Loucy (cell line): ENCODE results near the gene WDR45B.

Source experiments
- H2AFZ ChIP-seq: fragments of 200-600 bp; sonication (generic); 2 replicates; pipeline ENCODE4 v1.6.0; 2016; ENCODE audit warnings: antibody characterized with exemption, mild to moderate bottlenecking, low read length, moderate library complexity
- H3F3A ChIP-seq: fragments of 200-600 bp; 2 replicates; pipeline ENCODE4 v1.6.0; 2016; ENCODE audit warnings: antibody characterized with exemption, low read depth, mild to moderate bottlenecking
- H3K27me3 ChIP-seq: fragments of 200-600 bp; sonication (generic); 2 replicates; pipeline ENCODE4 v1.6.1; 2014; ENCODE audit warnings: low read length, mild to moderate bottlenecking; ENCODE audit not compliant: insufficient read depth, poor library complexity, severe bottlenecking
- H3K36me3 ChIP-seq: fragments of 200-600 bp; sonication (generic); 2 replicates; pipeline ENCODE4 v1.6.1; 2016; ENCODE audit warnings: low read length; ENCODE audit not compliant: insufficient read depth
- H3K4me1 ChIP-seq: fragments of 200-600 bp; sonication (generic); 2 replicates; pipeline ENCODE4 v1.5.1; 2014; ENCODE audit warnings: low read length, mild to moderate bottlenecking; ENCODE audit not compliant: insufficient read depth, poor library complexity, severe bottlenecking
- H3K4me2 ChIP-seq: fragments of 200-600 bp; sonication (generic); 2 replicates; pipeline ENCODE4 v1.6.0; 2014; ENCODE audit warnings: antibody characterized with exemption, low read length, low read depth, mild to moderate bottlenecking; ENCODE audit not compliant: poor library complexity, severe bottlenecking
- H3K4me3 ChIP-seq: fragments of 200-600 bp; sonication (generic); 2 replicates; pipeline ENCODE4 v1.5.1; 2014; ENCODE audit warnings: low read length, mild to moderate bottlenecking, mixed read lengths; ENCODE audit not compliant: poor library complexity, severe bottlenecking
- H3K79me2 ChIP-seq: fragments of 200-600 bp; sonication (generic); 2 replicates; pipeline ENCODE4 v1.6.1; 2014; ENCODE audit warnings: low read length; ENCODE audit not compliant: insufficient read depth
- H3K9ac ChIP-seq: fragments of 200-600 bp; sonication (generic); 2 replicates; pipeline ENCODE4 v1.6.0; 2014; ENCODE audit warnings: mild to moderate bottlenecking, low read depth, low read length, moderate library complexity; ENCODE audit not compliant: poor library complexity, severe bottlenecking
- H3K9me2 ChIP-seq: fragments of 200-600 bp; sonication (generic); replicated peaks from 2 replicates; pipeline ENCODE4 v1.6.1; 2016; ENCODE audit warnings: low read depth, low read length, mixed read lengths
- H3K9me3 ChIP-seq: fragments of 200-600 bp; sonication (generic); 2 replicates; pipeline ENCODE4 v1.6.1; 2014; ENCODE audit warnings: mild to moderate bottlenecking, antibody characterized with exemption, low read length, low read depth; ENCODE audit not compliant: insufficient read depth
- H4K20me1 ChIP-seq: fragments of 200-600 bp; sonication (generic); 2 replicates; pipeline ENCODE4 v1.6.0; 2014; ENCODE audit warnings: antibody characterized with exemption, low read length, mild to moderate bottlenecking; ENCODE audit not compliant: insufficient read depth, poor library complexity, severe bottlenecking
- EZH2phosphoT487 ChIP-seq: fragments of 200-600 bp; IDR thresholded peaks from 2 replicates; pipeline ENCODE4 v1.6.1; 2018; ENCODE audit warnings: antibody characterized with exemption, mild to moderate bottlenecking, moderate library complexity, borderline replicate concordance
- TF ChIP-seq, protein P1 (sequence below): fragments of 200-600 bp; sonication (generic); conservative IDR thresholded peaks from 2 replicates; pipeline ENCODE4 v1.5.1; 2014; ENCODE audit warnings: mild to moderate bottlenecking, antibody characterized with exemption, low read length

Gene WDR45B

DNA sequence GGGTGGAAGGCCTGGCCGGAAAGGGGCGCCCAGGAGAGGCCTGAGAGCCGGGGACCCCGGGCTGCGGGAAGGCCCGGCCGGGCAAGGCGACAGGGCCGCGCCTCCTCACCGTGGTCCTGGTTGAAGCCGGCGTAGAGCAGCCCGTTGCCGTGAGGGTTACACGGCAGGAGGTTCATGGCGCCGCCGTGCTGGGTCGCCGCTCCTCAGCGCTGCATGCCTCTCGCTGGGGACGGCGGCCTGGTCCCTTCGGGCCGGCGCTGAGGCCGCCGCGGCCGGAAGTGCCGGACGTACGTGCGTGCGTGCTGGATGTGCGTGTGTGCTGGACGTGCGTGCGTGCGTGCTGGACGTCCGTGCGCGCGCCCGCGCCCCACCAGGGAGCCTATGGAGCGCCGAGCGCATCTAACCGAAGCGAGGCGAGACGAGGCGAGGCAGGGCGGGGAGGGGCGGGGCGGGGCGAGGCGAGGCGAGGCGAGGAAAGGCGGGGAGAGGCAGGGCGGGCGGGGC lies at the start of gene WDR45B:
Gene WDR45B, minus strand, starts transcription at position 280 of the 504 bp plus-strand sequence. Its CDS starts 104 bp downstream, at position 176.
- Histone ChIP-seq H3K9me3 (no peaks in the 10 kb centered on the region), H4K20me1 (peaks cover 49% of the 10 kb centered on the region), H3K9me2 (no peaks in the 10 kb centered on the region), H3F3A (0 out of 2 replicates have a peak, but pooled peaks cover 3% of the 10 kb centered on the region), H3K9ac (peak within 1 kb of the TSS; percentile 98), H3K4me3 (peak within 1 kb of the TSS; percentile 97), H3K36me3 (peaks cover 13% of the 10 kb centered on the region; the same call in 1 of the 2 replicates), H3K4me1 (peaks cover 32% of the 10 kb centered on the region), H3K27me3 (peaks cover 6% of the 10 kb centered on the region), H2AFZ (peak within 1 kb of the TSS; percentile 90; the same call in 1 of the 2 replicates), H3K79me2 (peaks cover 49% of the 10 kb centered on the region), H3K4me2 (peak within 1 kb of the TSS; percentile 97)
- TF ChIP-seq, protein P1, sequence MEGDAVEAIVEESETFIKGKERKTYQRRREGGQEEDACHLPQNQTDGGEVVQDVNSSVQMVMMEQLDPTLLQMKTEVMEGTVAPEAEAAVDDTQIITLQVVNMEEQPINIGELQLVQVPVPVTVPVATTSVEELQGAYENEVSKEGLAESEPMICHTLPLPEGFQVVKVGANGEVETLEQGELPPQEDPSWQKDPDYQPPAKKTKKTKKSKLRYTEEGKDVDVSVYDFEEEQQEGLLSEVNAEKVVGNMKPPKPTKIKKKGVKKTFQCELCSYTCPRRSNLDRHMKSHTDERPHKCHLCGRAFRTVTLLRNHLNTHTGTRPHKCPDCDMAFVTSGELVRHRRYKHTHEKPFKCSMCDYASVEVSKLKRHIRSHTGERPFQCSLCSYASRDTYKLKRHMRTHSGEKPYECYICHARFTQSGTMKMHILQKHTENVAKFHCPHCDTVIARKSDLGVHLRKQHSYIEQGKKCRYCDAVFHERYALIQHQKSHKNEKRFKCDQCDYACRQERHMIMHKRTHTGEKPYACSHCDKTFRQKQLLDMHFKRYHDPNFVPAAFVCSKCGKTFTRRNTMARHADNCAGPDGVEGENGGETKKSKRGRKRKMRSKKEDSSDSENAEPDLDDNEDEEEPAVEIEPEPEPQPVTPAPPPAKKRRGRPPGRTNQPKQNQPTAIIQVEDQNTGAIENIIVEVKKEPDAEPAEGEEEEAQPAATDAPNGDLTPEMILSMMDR: no peak
- TF ChIP-seq EZH2phosphoT487: no peak

DNA sequence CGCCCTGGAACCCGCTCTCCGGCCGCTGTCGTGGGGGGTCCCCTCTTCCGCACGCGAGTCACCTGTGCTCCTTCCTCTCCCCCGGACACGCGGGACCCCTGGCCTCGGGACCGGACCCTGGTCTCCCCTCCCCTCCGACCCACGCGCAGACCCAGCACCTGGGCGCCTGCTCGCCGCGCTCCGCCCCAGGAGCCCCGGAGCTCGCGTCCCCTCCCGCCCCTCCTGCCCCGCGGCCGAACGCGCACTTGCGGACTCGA lies 49.5 kb upstream of the WDR45B start:
- Histone ChIP-seq H3K27me3 (no peaks in the 10 kb centered on the region), H3K9me3 (no peaks in the 10 kb centered on the region; the same call in 1 of the 2 replicates), H3K4me1 (no peaks in the 10 kb centered on the region), H4K20me1 (no peaks in the 10 kb centered on the region), H3K9ac (no peak overlapping the region), H3F3A (no peaks in the 10 kb centered on the region), H3K36me3 (no peaks in the 10 kb centered on the region), H3K79me2 (no peaks in the 10 kb centered on the region), H3K4me3 (peak overlapping the region; percentile 73), H3K9me2 (no peaks in the 10 kb centered on the region), H3K4me2 (peak overlapping the region; percentile 48), H2AFZ (no peak overlapping the region)
- no peak for TF ChIP-seq EZH2phosphoT487
- TF ChIP-seq, protein P1: no peak

DNA sequence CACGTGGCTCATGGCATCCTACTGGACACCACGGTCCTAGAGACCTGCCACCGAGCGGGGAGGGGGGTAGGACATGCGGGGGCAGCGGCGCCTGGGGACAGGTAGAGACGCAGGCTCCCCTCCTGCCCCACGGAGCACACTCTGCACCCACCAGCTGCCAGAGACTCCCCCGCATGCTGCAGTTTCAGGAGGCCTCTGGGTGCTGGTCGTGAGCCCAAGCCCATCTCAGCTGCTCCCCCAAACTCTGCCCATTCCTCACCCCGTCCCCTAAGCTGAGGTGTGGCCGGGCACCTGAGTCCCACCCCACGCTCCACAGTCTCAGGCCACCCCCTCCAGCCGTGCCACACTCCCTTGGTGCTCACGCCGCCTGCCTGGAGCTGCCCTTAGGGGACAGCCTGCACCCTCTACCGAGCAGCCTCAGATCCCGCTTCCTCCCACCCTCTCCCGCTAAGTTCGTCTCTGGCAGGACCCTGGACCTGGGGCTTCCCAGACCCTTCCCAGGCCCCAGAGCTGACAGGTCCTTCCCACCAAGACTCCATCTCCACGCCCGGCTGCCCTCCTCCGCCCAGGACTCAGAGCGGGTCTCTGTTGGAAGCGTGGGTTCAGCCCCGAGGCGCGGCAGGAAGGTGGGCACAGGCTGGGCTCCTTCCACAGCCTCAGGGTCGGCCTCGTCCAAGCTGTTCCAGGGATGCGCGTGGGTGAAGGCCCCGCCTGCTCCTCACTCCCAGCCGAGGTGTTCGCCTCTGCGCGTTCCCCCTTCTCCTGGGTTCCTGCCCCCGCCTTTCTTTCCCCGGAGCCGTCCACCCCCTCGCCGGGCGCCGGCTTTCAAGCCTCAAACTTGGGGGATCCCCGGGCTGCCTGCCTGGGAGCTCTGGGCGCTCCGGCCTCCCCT lies 48.9 kb upstream of the WDR45B start:
- TF ChIP-seq, protein P1: no peak
- Histone ChIP-seq H3K4me2 (no peak overlapping the region), H3K27me3 (no peaks in the 10 kb centered on the region), H3K9me3 (no peaks in the 10 kb centered on the region; the same call in 1 of the 2 replicates), H3K36me3 (no peaks in the 10 kb centered on the region), H4K20me1 (no peaks in the 10 kb centered on the region), H3K79me2 (no peaks in the 10 kb centered on the region), H2AFZ (no peak overlapping the region), H3F3A (no peaks in the 10 kb centered on the region), H3K4me1 (no peaks in the 10 kb centered on the region), H3K9ac (no peak overlapping the region), H3K4me3 (peak overlapping the region; percentile 73), H3K9me2 (no peaks in the 10 kb centered on the region)
